Activated T-cell treated with anti-CD3 and anti-CD28 coated beads, Interleukin-2, amount 50 U/mL, for 72 hours (primary cell): ENCODE data around the gene MDFI. TPM values are rescaled to one million over a fixed set of nuclear protein-coding genes. Genes with fewer than 3 reads are reported as not detected.

ENCODE experiments used
- ATAC-seq, 2 donors: fragments of 150-1000 bp; cut with Tn5 transposase; replicated peaks in 1 of 2; 2 replicates each; pipeline ENCODE4 v1.10.0; 2021; ENCODE audit warnings: moderate library complexity in 2 of 2, mild to moderate bottlenecking in 1 of 2
- DNase-seq, 2 donors: peaks; one replicate each; pipeline ENCODE4 v3.0.0; 2021 to 2022; ENCODE audit warnings: mixed read lengths in 1 of 2
- H3K27ac Mint-ChIP-seq: one replicate; pipeline ENCODE4 v1.8.0; 2022; ENCODE audit warnings: mild to moderate bottlenecking, moderate library complexity, mixed read lengths
- H3K27me3 Mint-ChIP-seq: one replicate; pipeline ENCODE4 v1.8.0; 2022; ENCODE audit warnings: low read depth, mixed read lengths
- H3K36me3 Mint-ChIP-seq, 2 donors: one replicate each; pipeline ENCODE4 v1.8.0; 2022; ENCODE audit warnings: mixed read lengths in 2 of 2, mild to moderate bottlenecking in 1 of 2; ENCODE audit not compliant: insufficient read depth in 2 of 2
- H3K4me1 Mint-ChIP-seq: one replicate; pipeline ENCODE4 v1.8.0; 2022; ENCODE audit warnings: low read depth, mixed read lengths
- H3K4me3 Mint-ChIP-seq, 2 donors: one replicate each; pipeline ENCODE4 v1.8.0; 2022; ENCODE audit warnings: mild to moderate bottlenecking in 2 of 2, mixed read lengths in 2 of 2, moderate library complexity in 2 of 2
- H3K9me3 Mint-ChIP-seq, 2 donors: one replicate each; pipeline ENCODE4 v1.8.0; 2022; ENCODE audit warnings: mixed read lengths in 2 of 2
- total RNA-seq, 2 donors: library from RNA; stranded (reverse); gene quantifications; one replicate each; pipeline ENCODE4 v1.2.3, GENCODE V29; 2022

MDFI gene
- total RNA-seq, 2 donors from 2014 or later = not detected

- H3K36me3 Mint-ChIP-seq = no peaks in the 10 kb centered on the region
- no peaks in the 10 kb centered on the region for H3K27me3 Mint-ChIP-seq
- H3K27ac Mint-ChIP-seq = no peak overlapping the region
- no peaks in the 10 kb centered on the region for H3K9me3 Mint-ChIP-seq
- H3K4me3 Mint-ChIP-seq = no peak overlapping the region
- no peak for DNase-seq
- no peak for ATAC-seq
- no peaks in the 10 kb centered on the region for H3K4me1 Mint-ChIP-seq
Measured at GRCh38 chr6:41597246-41598000, 40.8 kb upstream of the MDFI start.

GRCh38 chr6:41598670-41599014, 39.6 kb upstream of the MDFI start:
- H3K27me3 Mint-ChIP-seq = no peaks in the 10 kb centered on the region
- no peak for DNase-seq
- H3K4me3 Mint-ChIP-seq = no peak overlapping the region
- H3K27ac Mint-ChIP-seq = no peak overlapping the region
- no peaks in the 10 kb centered on the region for H3K36me3 Mint-ChIP-seq
- ATAC-seq = no peak
- H3K9me3 Mint-ChIP-seq = no peaks in the 10 kb centered on the region
- peaks cover 8% of the 10 kb centered on the region for H3K4me1 Mint-ChIP-seq

DNA sequence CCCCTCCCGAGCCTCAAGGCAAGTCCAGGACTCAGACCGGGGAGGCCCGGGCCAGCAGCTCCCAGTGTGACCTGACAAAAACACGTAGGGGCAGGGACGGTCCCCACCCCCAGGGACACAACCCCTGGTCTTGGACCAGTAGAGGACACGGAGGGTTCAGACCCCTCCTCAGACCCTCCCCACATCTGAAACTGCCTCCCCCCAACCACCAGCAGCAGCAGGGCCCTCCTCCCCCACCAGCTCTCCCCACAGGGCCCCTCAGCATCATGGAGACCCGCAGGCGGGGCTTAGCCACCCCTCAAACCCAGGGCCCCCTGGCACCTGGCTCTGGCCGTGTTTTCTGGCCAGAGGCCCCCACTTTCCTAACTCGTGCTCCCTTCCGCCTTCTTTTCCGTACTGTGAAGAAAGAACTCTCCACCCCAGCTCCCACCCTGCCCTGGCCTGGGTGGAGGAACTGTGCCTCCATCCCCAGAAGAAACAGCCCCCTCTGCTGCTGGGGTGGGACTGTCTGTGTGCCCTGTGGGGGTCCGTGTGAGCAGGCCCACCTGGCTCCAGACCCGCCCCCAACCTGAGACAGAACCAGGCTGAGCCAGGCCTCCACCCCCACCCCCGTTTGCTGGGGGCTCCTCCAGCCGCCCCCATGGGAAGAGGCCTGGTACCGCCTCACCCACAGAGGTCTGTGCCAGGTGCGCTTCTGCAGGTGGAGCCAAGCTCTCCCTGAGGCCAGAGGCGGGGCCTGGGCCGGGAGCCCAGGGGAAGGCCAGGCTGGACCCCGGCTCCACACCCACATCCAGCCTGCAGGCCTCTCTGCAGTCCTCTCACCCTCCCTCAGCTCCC, 39.0 kb upstream of the MDFI start:
- Mint-ChIP-seq H3K4me1 (peaks cover 8% of the 10 kb centered on the region), H3K27me3 (no peaks in the 10 kb centered on the region), H3K9me3 (no peaks in the 10 kb centered on the region), H3K27ac (no peak overlapping the region), H3K4me3 (no peak overlapping the region), H3K36me3 (no peaks in the 10 kb centered on the region)
- ATAC-seq = no peak
- no peak for DNase-seq

- no peak for DNase-seq
- no peak for ATAC-seq
- Mint-ChIP-seq H3K4me3 (no peak overlapping the region), H3K4me1 (peaks cover 8% of the 10 kb centered on the region), H3K27ac (no peak overlapping the region), H3K9me3 (no peaks in the 10 kb centered on the region), H3K27me3 (no peaks in the 10 kb centered on the region), H3K36me3 (no peaks in the 10 kb centered on the region)
Measured at GRCh38 chr6:41599852-41600445, 38.3 kb upstream of the MDFI start.

DNA sequence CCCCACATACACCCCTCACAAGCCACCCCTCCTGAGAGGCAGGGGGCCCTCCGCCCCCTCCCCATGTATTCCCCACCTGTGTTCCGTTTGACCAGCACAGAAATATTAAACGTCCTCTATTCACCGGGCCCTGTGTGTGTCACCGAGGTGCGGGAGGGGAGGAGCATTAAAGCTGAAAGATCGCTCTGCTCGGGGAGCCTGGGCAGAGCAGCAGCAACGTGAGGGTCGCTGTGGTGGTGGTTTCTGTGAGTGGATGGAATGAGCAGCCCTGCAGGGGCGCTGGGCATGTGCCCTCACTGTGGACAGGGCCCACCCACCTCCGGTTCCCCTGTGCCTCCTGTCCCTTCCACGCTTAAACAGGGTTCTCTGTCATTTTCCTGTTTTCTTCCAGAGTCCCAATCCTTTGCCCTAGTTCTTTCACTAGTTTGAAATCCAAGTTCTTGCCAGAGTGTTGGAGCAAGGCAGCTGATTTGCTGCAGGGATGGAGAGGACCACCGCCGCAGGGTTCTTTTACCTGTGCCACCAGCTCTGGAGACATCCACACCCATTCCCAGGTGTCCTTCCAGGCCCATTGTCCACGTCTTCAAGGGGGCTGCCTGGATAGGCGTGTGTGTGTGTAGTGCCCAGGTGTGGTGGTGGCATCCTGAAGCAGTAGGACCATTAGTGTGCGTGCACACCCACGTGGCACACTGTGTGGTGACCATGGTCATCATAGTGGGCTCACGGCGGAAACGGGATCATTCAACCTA, 37.6 kb upstream of the MDFI start:
- Mint-ChIP-seq H3K27me3 (no peaks in the 10 kb centered on the region), H3K27ac (no peak overlapping the region), H3K36me3 (no peaks in the 10 kb centered on the region), H3K4me3 (no peak overlapping the region), H3K9me3 (no peaks in the 10 kb centered on the region), H3K4me1 (peaks cover 8% of the 10 kb centered on the region)
- no peak for DNase-seq
- no peak for ATAC-seq

- Mint-ChIP-seq H3K4me3 (no peak overlapping the region), H3K27me3 (no peaks in the 10 kb centered on the region), H3K27ac (no peak overlapping the region), H3K4me1 (peaks cover 8% of the 10 kb centered on the region), H3K36me3 (no peaks in the 10 kb centered on the region), H3K9me3 (no peaks in the 10 kb centered on the region)
- DNase-seq = no peak
- ATAC-seq = no peak
Measured at GRCh38 chr6:41601248-41601549, 37.1 kb upstream of the MDFI start.

DNA sequence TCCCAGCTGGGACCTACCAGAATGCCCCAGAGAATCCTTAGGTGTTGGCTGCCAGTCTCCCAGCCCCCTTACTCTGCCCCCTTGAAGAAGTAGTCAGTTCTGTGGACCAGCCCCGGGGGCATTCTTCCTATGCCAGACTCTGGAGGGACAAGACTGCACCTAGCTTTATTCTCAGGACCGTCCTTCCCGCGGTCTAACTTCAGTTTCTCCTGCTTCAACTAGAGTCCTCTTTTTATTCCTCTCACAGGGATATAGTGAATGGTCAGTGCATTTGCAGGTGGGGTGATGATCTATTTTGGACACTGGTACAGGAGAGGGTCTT, 35.9 kb upstream of the MDFI start:
- Mint-ChIP-seq H3K27me3 (no peaks in the 10 kb centered on the region), H3K4me1 (peaks cover 8% of the 10 kb centered on the region), H3K27ac (no peak overlapping the region), H3K9me3 (no peaks in the 10 kb centered on the region), H3K4me3 (no peak overlapping the region), H3K36me3 (no peaks in the 10 kb centered on the region)
- ATAC-seq (no peak), DNase-seq (no peak)

DNA sequence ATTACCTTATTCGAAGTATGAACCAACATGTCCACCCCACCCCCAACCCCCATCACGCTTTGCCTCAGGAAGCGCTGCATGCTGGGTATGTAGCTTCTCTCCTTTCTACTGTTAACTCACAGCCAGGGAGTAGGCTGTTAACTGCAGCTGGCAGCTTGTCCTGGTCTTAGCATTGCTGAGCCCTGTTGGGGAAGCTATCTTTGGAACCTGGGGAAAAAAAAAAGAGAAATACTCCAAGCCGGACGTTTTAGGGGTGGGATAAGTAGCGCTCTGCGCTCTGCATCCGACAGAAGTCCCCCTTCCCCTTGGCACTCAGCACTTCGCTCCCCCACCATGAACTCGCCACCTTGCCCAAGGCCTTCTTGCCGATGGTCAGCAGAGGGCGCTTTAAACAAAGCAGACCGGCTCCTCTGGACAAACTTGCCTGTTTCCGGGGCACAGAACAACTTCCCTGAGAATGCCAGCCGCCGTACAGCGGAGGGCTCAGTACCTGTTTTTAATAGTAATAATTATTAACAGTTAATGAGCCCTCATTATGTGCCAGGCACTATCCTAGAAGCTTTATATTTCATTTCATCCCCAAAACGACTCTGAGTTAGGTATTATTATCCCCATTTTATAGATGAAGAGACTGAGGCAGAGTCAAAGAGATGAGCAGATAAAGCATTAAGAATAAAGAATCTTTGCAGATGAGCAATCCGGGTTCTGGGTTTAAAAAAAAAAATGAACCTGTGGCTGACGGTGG, 35.2 kb upstream of the MDFI start:
- DNase-seq (peak; percentile 79 to 80), ATAC-seq (peak; percentile 82 to 84)
- peaks cover 8% of the 10 kb centered on the region for H3K4me1 Mint-ChIP-seq
- H3K27me3 Mint-ChIP-seq = no peaks in the 10 kb centered on the region
- peak overlapping the region in 1 of 2 donors; percentile 25 for H3K4me3 Mint-ChIP-seq
- H3K36me3 Mint-ChIP-seq = no peaks in the 10 kb centered on the region
- H3K9me3 Mint-ChIP-seq = no peaks in the 10 kb centered on the region
- no peak overlapping the region for H3K27ac Mint-ChIP-seq

DNA sequence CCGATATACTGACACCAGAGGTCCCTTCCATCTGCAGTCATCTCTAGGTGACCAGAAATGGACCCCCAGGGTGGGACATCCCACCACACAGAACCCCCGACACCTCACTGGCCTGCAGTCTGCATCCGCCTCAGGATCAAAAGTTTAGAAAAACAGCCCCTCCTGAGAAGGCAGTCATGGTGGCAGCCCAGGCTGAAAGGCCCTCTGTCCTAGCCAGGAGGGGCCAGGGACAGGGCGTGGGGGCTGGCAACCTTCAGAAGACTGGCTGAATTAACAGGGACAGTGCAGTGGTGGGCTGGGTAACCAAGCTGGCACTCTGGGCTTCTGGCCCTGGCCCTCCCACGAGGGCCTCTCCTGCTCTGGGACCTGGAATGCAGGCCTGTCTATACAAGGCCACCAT, 34.3 kb upstream of the MDFI start:
- H3K27ac Mint-ChIP-seq = no peak overlapping the region
- no peak overlapping the region for H3K4me3 Mint-ChIP-seq
- H3K36me3 Mint-ChIP-seq = no peaks in the 10 kb centered on the region
- no peaks in the 10 kb centered on the region for H3K9me3 Mint-ChIP-seq
- peaks cover 8% of the 10 kb centered on the region for H3K4me1 Mint-ChIP-seq
- DNase-seq = no peak
- no peak for ATAC-seq
- H3K27me3 Mint-ChIP-seq = no peaks in the 10 kb centered on the region

DNA sequence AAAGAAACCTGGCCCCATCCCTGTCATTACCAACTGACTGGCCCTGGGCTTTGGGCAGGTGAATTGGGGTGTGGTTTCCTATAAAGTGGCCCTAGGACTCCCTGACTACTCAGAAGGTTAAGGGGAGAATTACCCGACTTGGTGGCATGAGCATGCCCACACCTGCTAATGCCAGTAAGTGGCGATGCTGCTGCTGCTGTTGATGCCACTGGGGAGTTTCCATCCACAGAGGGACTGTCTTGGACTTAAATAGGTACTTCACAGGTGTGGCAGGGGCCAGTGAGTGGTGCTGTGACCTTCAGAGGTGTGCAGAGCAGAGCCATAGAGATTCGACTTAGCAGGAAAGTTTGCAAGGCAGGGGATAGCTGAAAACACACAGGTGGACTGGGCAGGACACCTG, 32.6 kb upstream of the MDFI start:
- H3K36me3 Mint-ChIP-seq = no peaks in the 10 kb centered on the region
- ATAC-seq = no peak
- no peaks in the 10 kb centered on the region for H3K27me3 Mint-ChIP-seq

GRCh38 chr6:41607036-41607435, 31.2 kb upstream of the MDFI start:
- Mint-ChIP-seq H3K4me3 (no peak overlapping the region), H3K9me3 (no peaks in the 10 kb centered on the region), H3K4me1 (peaks cover 8% of the 10 kb centered on the region), H3K27ac (no peak overlapping the region), H3K27me3 (no peaks in the 10 kb centered on the region), H3K36me3 (no peaks in the 10 kb centered on the region)
- ATAC-seq (no peak), DNase-seq (no peak)

More for the DNA sequence above, 32.6 kb upstream of the MDFI start:
- no peak overlapping the region for H3K27ac Mint-ChIP-seq
- H3K4me1 Mint-ChIP-seq = peaks cover 8% of the 10 kb centered on the region
- no peaks in the 10 kb centered on the region for H3K9me3 Mint-ChIP-seq
- H3K4me3 Mint-ChIP-seq = no peak overlapping the region
- DNase-seq = no peak

DNA sequence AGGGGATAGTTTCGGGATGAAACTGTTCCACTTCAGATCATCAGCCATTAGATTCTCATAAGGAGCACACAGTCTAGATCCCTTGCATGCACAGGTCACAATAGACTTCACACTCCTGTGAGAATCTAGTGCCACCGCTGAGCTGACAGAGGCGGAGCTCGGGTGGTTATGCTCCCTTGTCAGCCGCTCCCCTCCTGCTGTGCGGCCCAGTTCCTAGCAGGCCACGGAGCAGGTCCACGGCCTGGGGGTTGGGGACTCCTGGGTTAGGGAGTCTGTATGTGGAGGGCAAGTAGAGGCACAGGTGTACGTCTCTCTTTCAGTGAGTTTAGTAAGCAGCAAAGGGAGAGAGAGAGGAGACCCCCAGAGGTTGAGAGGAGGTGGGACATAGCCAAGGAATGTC, 30.5 kb upstream of the MDFI start:
- no peak for DNase-seq
- Mint-ChIP-seq H3K36me3 (peaks cover 0 to 4% of the 10 kb centered on the region in 2 donors), H3K27ac (no peak overlapping the region), H3K27me3 (no peaks in the 10 kb centered on the region), H3K9me3 (no peaks in the 10 kb centered on the region), H3K4me1 (peaks cover 6% of the 10 kb centered on the region), H3K4me3 (no peak overlapping the region)
- ATAC-seq = no peak
